IMR-90 (cell line): ENCODE measurements around the gene HEATR1.

Experiments used
- BHLHE40 ChIP-seq: fragments of 150-350 bp; IDR thresholded peaks from 2 replicates; pipeline ENCODE4 v1.6.1; 2016; ENCODE audit warnings: mild to moderate bottlenecking, low read depth, low read length
- CTCF ChIP-seq: conservative IDR thresholded peaks from 2 replicates; pipeline ENCODE4 v1.5.1; 2012; ENCODE audit warnings: mild to moderate bottlenecking, low read depth, low read length, improper control_type of control experiment
- POLR2A ChIP-seq: IDR thresholded peaks from 2 replicates; pipeline ENCODE4 v1.6.1; 2012; ENCODE audit warnings: mild to moderate bottlenecking, low read depth, low read length
- RCOR1 ChIP-seq: IDR thresholded peaks from 2 replicates; pipeline ENCODE4 v1.6.1; 2012; ENCODE audit warnings: mild to moderate bottlenecking, low read length, improper control_type of control experiment; ENCODE audit not compliant: insufficient replicate concordance
- SMC3 ChIP-seq: fragments of 150-350 bp; IDR thresholded peaks from 2 replicates; pipeline ENCODE4 v1.6.1; 2016; ENCODE audit warnings: low read depth, mild to moderate bottlenecking, antibody characterized with exemption, low read length, moderate library complexity

- TF ChIP-seq CTCF, result no peak
- no peak for TF ChIP-seq SMC3
- TF ChIP-seq BHLHE40, result no peak
- TF ChIP-seq POLR2A, result no peak
- no peak for TF ChIP-seq RCOR1
These were observed 14.8 kb downstream of the HEATR1 start for GRCh38 chr1:236589531-236589930.
